ENCODE results near the gene SEMA4D.

The SEMA4D gene

GRCh38 chr9:89364666-89365531, 133.0 kb downstream of the SEMA4D start:
- no peak for DNase-seq

- DNase-seq = no peak
Observed at GRCh38 chr9:89363921-89364665, 133.8 kb downstream of the SEMA4D start.

GRCh38 chr9:89363311-89363670, 134.6 kb downstream of the SEMA4D start:
- no peak for DNase-seq

GRCh38 chr9:89362647-89363310, 135.1 kb downstream of the SEMA4D start:
- no peak for DNase-seq

- DNase-seq = no peak
Observed at GRCh38 chr9:89361816-89362646, 135.9 kb downstream of the SEMA4D start.

- DNase-seq = no peak
Observed at GRCh38 chr9:89361031-89361430, 136.9 kb downstream of the SEMA4D start.

- DNase-seq = peak; percentile 70
Observed at GRCh38 chr9:89360465-89360864, 137.4 kb downstream of the SEMA4D start.

- peak; percentile 92 for DNase-seq
Observed at GRCh38 chr9:89359751-89360261, 138.1 kb downstream of the SEMA4D start.

GRCh38 chr9:89358985-89359384, 138.9 kb downstream of the SEMA4D start:
- peak; percentile 85 for DNase-seq

- no peak for DNase-seq
Observed at GRCh38 chr9:89358376-89358916, 139.5 kb downstream of the SEMA4D start.

- no peak for DNase-seq
Observed at GRCh38 chr9:89357331-89358197, 140.3 kb downstream of the SEMA4D start.

- DNase-seq = no peak
Observed at GRCh38 chr9:89356782-89357181, 141.1 kb downstream of the SEMA4D start.

GRCh38 chr9:89354471-89354870, 143.4 kb downstream of the SEMA4D start:
- DNase-seq = no peak

GRCh38 chr9:89353989-89354388, 143.9 kb downstream of the SEMA4D start:
- DNase-seq = no peak

GRCh38 chr9:89352874-89353649, 144.9 kb downstream of the SEMA4D start:
- DNase-seq = no peak

GRCh38 chr9:89352451-89352850, 145.5 kb downstream of the SEMA4D start:
- DNase-seq = no peak

- DNase-seq = no peak
Observed at GRCh38 chr9:89351584-89352300, 146.2 kb downstream of the SEMA4D start.

GRCh38 chr9:89350988-89351557, 146.8 kb downstream of the SEMA4D start:
- no peak for DNase-seq

GRCh38 chr9:89349607-89350006, 148.3 kb downstream of the SEMA4D start:
- DNase-seq = no peak

Measured in NCI-H1092 treated with DMSO at 0.1 percent for 48 hours (cell line).